ENCODE data around the gene ATG4D. TPM values are rescaled to one million over a fixed set of nuclear protein-coding genes. Genes with fewer than 3 reads are reported as not detected.

Gene ATG4D
- total RNA-seq, 1 donor from 2014 or later, result 5.1 TPM

DNA sequence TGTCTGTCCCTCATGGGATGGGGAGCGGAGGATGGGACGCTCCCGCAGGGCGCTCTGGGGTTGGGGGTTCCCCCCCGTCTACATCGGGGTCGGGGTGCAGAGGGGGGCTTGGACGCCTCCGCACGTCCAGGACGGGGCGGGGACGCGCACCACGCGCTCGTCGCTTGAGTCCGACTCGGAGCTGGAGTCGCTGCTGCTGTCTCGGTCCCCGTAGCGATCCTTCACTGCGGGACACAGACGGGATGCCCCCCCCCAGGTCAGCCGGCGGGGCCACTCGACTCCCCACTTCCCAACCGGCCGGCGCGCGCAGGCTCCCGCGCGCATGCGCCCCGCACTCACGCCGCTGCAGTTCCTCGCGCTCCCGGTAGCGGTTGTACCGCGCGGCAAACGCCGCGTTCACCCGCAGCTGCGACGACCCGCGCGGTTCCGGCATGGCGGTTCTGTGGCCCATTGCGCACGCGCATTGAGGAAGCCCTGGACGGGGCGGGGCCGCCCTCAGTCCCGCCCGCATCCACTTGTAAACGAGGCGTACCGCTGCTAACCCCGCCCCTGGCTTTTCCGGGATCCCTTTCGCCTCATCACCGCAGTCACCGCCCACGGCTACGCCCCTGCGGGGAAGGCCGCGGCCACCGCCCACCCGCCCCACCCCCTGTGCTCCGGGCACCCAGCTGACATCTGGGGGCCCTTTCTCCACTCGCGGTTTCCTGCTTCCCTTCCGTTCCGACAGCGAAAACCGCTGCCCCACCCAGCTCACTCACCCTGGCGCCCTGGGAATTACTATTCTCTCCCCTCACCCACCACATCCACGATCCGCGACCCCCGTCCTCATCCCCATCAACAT, 22.1 kb downstream of the ATG4D start, which contains the start of gene KRI1:
KRI1 (minus strand) TSS at position 444 of the 841 bp plus-strand sequence; CDS start at position 433, 11 bp downstream.
- no peaks in the 10 kb centered on the region for H3K9me3 Mint-ChIP-seq
- no peak within 1 kb of the TSS for H3K27ac ChIP-seq

GRCh38 chr19:10566408-10566657, 22.6 kb downstream of the ATG4D start:
- H3K4me3 ChIP-seq, result peak overlapping the region; percentile 88
- H2AFZ ChIP-seq (replicated peaks), result no peak overlapping the region
- no peak overlapping the region for H3K9ac ChIP-seq
- H3K27ac ChIP-seq, result no peak overlapping the region
- peaks cover 40% of the 10 kb centered on the region for H3K4me1 Mint-ChIP-seq
- peak overlapping the region; percentile 97 for H3K4me3 Mint-ChIP-seq
- peaks cover 48% of the 10 kb centered on the region for H3F3A ChIP-seq (ENCODE audit: low read depth)
- H3K36me3 ChIP-seq, result no peaks in the 10 kb centered on the region
- TF ChIP-seq EZH2 (IDR thresholded peaks at IDR 0.05) (no peak), EZH2phosphoT487 (IDR thresholded peaks at IDR 0.05) (no peak)
- TF ChIP-seq, protein P1, sequence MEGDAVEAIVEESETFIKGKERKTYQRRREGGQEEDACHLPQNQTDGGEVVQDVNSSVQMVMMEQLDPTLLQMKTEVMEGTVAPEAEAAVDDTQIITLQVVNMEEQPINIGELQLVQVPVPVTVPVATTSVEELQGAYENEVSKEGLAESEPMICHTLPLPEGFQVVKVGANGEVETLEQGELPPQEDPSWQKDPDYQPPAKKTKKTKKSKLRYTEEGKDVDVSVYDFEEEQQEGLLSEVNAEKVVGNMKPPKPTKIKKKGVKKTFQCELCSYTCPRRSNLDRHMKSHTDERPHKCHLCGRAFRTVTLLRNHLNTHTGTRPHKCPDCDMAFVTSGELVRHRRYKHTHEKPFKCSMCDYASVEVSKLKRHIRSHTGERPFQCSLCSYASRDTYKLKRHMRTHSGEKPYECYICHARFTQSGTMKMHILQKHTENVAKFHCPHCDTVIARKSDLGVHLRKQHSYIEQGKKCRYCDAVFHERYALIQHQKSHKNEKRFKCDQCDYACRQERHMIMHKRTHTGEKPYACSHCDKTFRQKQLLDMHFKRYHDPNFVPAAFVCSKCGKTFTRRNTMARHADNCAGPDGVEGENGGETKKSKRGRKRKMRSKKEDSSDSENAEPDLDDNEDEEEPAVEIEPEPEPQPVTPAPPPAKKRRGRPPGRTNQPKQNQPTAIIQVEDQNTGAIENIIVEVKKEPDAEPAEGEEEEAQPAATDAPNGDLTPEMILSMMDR (IDR thresholded peaks at IDR 0.05), result no peak
- H3K27ac Mint-ChIP-seq, result peak overlapping the region; percentile 53
- H3K9me3 ChIP-seq (ENCODE audit: low read depth), result no peaks in the 10 kb centered on the region
- peak overlapping the region; percentile 96 for H3K4me2 ChIP-seq
- peaks cover 2% of the 10 kb centered on the region for H3K36me3 Mint-ChIP-seq
- H3K4me1 ChIP-seq, result peaks cover 12% of the 10 kb centered on the region
- no peaks in the 10 kb centered on the region for H3K9me3 Mint-ChIP-seq
- peaks cover 23% of the 10 kb centered on the region for H3K27me3 ChIP-seq
- peaks cover 5% of the 10 kb centered on the region for H3K27me3 Mint-ChIP-seq (ENCODE audit: insufficient read depth, low read depth)
- H4K20me1 ChIP-seq (ENCODE audit: low read depth), result peaks cover 15% of the 10 kb centered on the region
- no peak for DNase-seq (ENCODE audit: low spot score)
- peaks cover 26% of the 10 kb centered on the region for H3K79me2 ChIP-seq (ENCODE audit: low read depth)

More for the DNA sequence above, 22.1 kb downstream of the ATG4D start, which contains the start of gene KRI1:
- peak within 1 kb of the TSS; percentile 94 for H3K27ac Mint-ChIP-seq
- Histone ChIP-seq H3K27me3 (peaks cover 23% of the 10 kb centered on the region), H3K9me3 (ENCODE audit: low read depth) (no peaks in the 10 kb centered on the region), H3F3A (ENCODE audit: low read depth) (peaks cover 48% of the 10 kb centered on the region), H3K36me3 (no peaks in the 10 kb centered on the region), H4K20me1 (ENCODE audit: low read depth) (peaks cover 15% of the 10 kb centered on the region), H3K79me2 (ENCODE audit: low read depth) (peaks cover 26% of the 10 kb centered on the region), H3K9ac (peak within 1 kb of the TSS; percentile 42), H3K4me1 (peaks cover 12% of the 10 kb centered on the region), H3K4me2 (peak within 1 kb of the TSS; percentile 96), H3K4me3 (peak within 1 kb of the TSS; percentile 88), H2AFZ (replicated peaks) (peak within 1 kb of the TSS; percentile 7)
- peaks cover 40% of the 10 kb centered on the region for H3K4me1 Mint-ChIP-seq
- peaks cover 5% of the 10 kb centered on the region for H3K27me3 Mint-ChIP-seq (ENCODE audit: insufficient read depth, low read depth)
- DNase-seq (ENCODE audit: low spot score), result peak; percentile 99
- H3K36me3 Mint-ChIP-seq, result peaks cover 2% of the 10 kb centered on the region
- peak within 1 kb of the TSS; percentile 97 for H3K4me3 Mint-ChIP-seq
- TF ChIP-seq, protein P1 (IDR thresholded peaks at IDR 0.05), result peak; percentile 35
- TF ChIP-seq EZH2 (IDR thresholded peaks at IDR 0.05) (no peak), EZH2phosphoT487 (IDR thresholded peaks at IDR 0.05) (no peak)

DNA sequence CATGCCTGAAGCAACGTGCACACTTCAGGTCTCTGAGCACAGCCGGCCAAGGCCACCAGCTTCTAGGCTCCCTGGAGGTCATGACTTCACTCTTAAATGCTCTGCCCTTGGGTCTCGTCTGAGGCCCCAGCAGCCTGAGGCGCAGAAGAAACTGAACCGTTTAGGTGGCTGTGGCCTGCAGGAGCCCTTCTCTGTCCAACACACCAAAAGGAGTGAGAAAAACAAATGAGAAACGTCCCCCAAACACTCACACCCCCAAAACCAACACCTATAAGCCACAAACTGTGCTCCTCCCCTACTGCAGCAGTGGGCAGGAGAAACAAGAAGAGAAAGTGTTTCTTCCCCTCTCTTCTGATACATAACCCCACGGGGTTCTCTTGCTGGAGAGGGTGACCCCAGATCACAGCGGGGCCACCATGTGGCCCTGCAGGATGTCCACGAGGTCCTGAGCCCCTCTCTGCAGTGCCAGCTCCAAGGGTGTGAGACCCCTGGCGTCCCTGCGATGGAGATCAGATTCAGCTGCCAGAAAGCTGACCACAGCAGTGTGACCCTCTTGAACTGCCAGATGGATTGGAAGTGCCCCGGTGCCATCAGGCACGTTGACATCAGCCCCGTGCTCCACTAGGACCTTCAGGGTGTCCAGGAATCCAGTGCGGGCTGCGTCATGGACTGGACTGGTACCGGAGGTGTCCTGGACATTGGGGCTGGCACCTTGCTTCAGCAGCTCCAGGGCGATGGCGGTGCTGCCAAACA, 23.1 kb downstream of the ATG4D start:
- Histone ChIP-seq H3K4me1 (peaks cover 12% of the 10 kb centered on the region), H3K9me3 (ENCODE audit: low read depth) (no peaks in the 10 kb centered on the region), H3K4me2 (peak overlapping the region; percentile 96), H3K27me3 (peaks cover 23% of the 10 kb centered on the region), H3K36me3 (no peaks in the 10 kb centered on the region), H3K4me3 (peak overlapping the region; percentile 88), H2AFZ (replicated peaks) (no peak overlapping the region), H4K20me1 (ENCODE audit: low read depth) (peaks cover 15% of the 10 kb centered on the region), H3K9ac (no peak overlapping the region), H3F3A (ENCODE audit: low read depth) (peaks cover 50% of the 10 kb centered on the region), H3K79me2 (ENCODE audit: low read depth) (peaks cover 26% of the 10 kb centered on the region), H3K27ac (no peak overlapping the region)
- no peaks in the 10 kb centered on the region for H3K9me3 Mint-ChIP-seq
- H3K4me3 Mint-ChIP-seq, result peak overlapping the region; percentile 97
- no peak for DNase-seq (ENCODE audit: low spot score)
- no peak overlapping the region for H3K27ac Mint-ChIP-seq
- H3K27me3 Mint-ChIP-seq (ENCODE audit: insufficient read depth, low read depth), result peaks cover 5% of the 10 kb centered on the region
- peaks cover 40% of the 10 kb centered on the region for H3K4me1 Mint-ChIP-seq
- TF ChIP-seq EZH2 (IDR thresholded peaks at IDR 0.05) (no peak), EZH2phosphoT487 (IDR thresholded peaks at IDR 0.05) (no peak)
- TF ChIP-seq, protein P1 (IDR thresholded peaks at IDR 0.05), result no peak
- peaks cover 2% of the 10 kb centered on the region for H3K36me3 Mint-ChIP-seq
